Right lung (tissue), 5 donors: ENCODE measurements around the gene SPECC1L. TPM values are rescaled to one million over a fixed set of nuclear protein-coding genes. Genes with fewer than 3 reads are reported as not detected.

Experiments used
- DNase-seq, 2 donors: peaks; one replicate each; pipeline ENCODE4 v3.0.0-alpha.2; 2013
- polyA plus RNA-seq, 5 donors: library from polyadenylated mRNA; unstranded; fragments of 120-200 nt; gene quantifications; one replicate each; pipeline versions ENCODE4 v1.2.1 to v1.2.3, GENCODE V29; 2013; ENCODE audit warnings: inconsistent platforms in 1 of 5, low replicate concordance in 1 of 5; ENCODE audit not compliant: insufficient read length in 5 of 5, insufficient read depth in 1 of 5

SPECC1L gene
- polyA plus RNA-seq, 5 donors, result 66.3 to 90.2 (median 81.6) TPM

- no peak for DNase-seq
These were observed 140.8 kb downstream of the SPECC1L start for GRCh38 chr22:24411256-24412004.

- no peak for DNase-seq
These were observed 141.6 kb downstream of the SPECC1L start for GRCh38 chr22:24412274-24412673.

- no peak for DNase-seq
These were observed 142.6 kb downstream of the SPECC1L start for GRCh38 chr22:24413271-24413670.

GRCh38 chr22:24413736-24414385, 143.2 kb downstream of the SPECC1L start:
- DNase-seq, result no peak

- DNase-seq, result no peak
These were observed 143.9 kb downstream of the SPECC1L start for GRCh38 chr22:24414523-24414922.

- no peak for DNase-seq
These were observed 144.6 kb downstream of the SPECC1L start for GRCh38 chr22:24414984-24415945.

- DNase-seq, result no peak
These were observed 145.5 kb downstream of the SPECC1L start for GRCh38 chr22:24416095-24416494.

GRCh38 chr22:24416611-24417010, 146.0 kb downstream of the SPECC1L start:
- no peak for DNase-seq

- no peak for DNase-seq
These were observed 146.6 kb downstream of the SPECC1L start for GRCh38 chr22:24417200-24417599.

GRCh38 chr22:24417901-24418641, 147.4 kb downstream of the SPECC1L start:
- DNase-seq, result no peak

GRCh38 chr22:24418786-24419474, 148.3 kb downstream of the SPECC1L start:
- DNase-seq, result no peak

GRCh38 chr22:24419475-24419850, 148.8 kb downstream of the SPECC1L start:
- no peak for DNase-seq

GRCh38 chr22:24420072-24420976, 149.7 kb downstream of the SPECC1L start:
- no peak for DNase-seq

- no peak for DNase-seq
These were observed 150.3 kb downstream of the SPECC1L start for GRCh38 chr22:24420977-24421343.

GRCh38 chr22:24421428-24421931, 150.8 kb downstream of the SPECC1L start:
- no peak for DNase-seq

- DNase-seq, result no peak
These were observed 151.6 kb downstream of the SPECC1L start for GRCh38 chr22:24422102-24422665.

- DNase-seq, result no peak
These were observed 152.9 kb downstream of the SPECC1L start for GRCh38 chr22:24423519-24424000.

- DNase-seq, result no peak
These were observed 153.6 kb downstream of the SPECC1L start for GRCh38 chr22:24424001-24424900.
